Measurements from ENCODE around the gene CLIP2.

GRCh38 chr7:74372511-74373111, 83.4 kb downstream of the CLIP2 start:
- TF ChIP-seq KLF16 (tag by site-specific recombination; IDR thresholded peaks at IDR 0.05) (no peak), GLI4 (tag by site-specific recombination; IDR thresholded peaks at IDR 0.05) (no peak), ZNF266 (tag by site-specific recombination; IDR thresholded peaks at IDR 0.05; ENCODE audit: low read depth) (no peak)

All from HEK293 (cell line).